Natural killer cell treated with Interleukin-12 subunit alpha and Interleukin-12 subunit beta and Interleukin-15 and Interleukin-18, amount 100 ng/mL, for 72 hours (primary cell): Measurements from ENCODE around the gene TMEM178B. TPM values are rescaled to one million over a fixed set of nuclear protein-coding genes. Genes with fewer than 3 reads are reported as not detected.
A peak's percentile ranks its signal among the peaks of the same experiment; 100 is the strongest.
"Not testable (repeated sequence)": the region's sequence is repeated elsewhere in the genome, so short reads cannot be mapped to it uniquely, and the experiment has no call there.

Experiments
- ATAC-seq, 2 donors: fragments of 150-1000 bp; cut with Tn5 transposase in 1 of 2; sonication (Bioruptor Pico), chemical (Tn5 transposase) in 1 of 2; 2 replicates each; pipeline ENCODE4 v1.10.0; 2021
- DNase-seq: peaks from one replicate; pipeline ENCODE4 v3.0.0; 2022; ENCODE audit warnings: low spot score
- H3K27ac Mint-ChIP-seq, 2 donors: 1 replicate in 1 of 2; 2 replicates in 1 of 2; pipeline ENCODE4 v1.8.0; 2022; ENCODE audit warnings: mixed read lengths in 2 of 2, mild to moderate bottlenecking in 1 of 2, moderate library complexity in 1 of 2
- H3K27me3 Mint-ChIP-seq, 2 donors: 1 replicate in 1 of 2; 2 replicates in 1 of 2; pipeline ENCODE4 v1.8.0; 2022; ENCODE audit warnings: mixed read lengths in 2 of 2
- H3K36me3 Mint-ChIP-seq: one replicate; pipeline ENCODE4 v1.8.0; 2022; ENCODE audit warnings: mixed read lengths
- H3K4me1 Mint-ChIP-seq, 2 donors: 1 replicate in 1 of 2; 2 replicates in 1 of 2; pipeline ENCODE4 v1.8.0; 2022; ENCODE audit warnings: low read depth in 2 of 2, mixed read lengths in 2 of 2, mild to moderate bottlenecking in 1 of 2
- H3K4me3 Mint-ChIP-seq: one replicate; pipeline ENCODE4 v1.8.0; 2022; ENCODE audit warnings: mixed read lengths
- H3K9me3 Mint-ChIP-seq: 2 replicates; pipeline ENCODE4 v1.8.0; 2022; ENCODE audit warnings: mixed read lengths
- total RNA-seq, 2 donors: library from RNA; stranded (reverse); gene quantifications; one replicate each; pipeline ENCODE4 v1.2.3, GENCODE V29; 2022

TMEM178B gene
- total RNA-seq, 2 donors from 2014 or later: 8.2 to 9.0 TPM

DNA sequence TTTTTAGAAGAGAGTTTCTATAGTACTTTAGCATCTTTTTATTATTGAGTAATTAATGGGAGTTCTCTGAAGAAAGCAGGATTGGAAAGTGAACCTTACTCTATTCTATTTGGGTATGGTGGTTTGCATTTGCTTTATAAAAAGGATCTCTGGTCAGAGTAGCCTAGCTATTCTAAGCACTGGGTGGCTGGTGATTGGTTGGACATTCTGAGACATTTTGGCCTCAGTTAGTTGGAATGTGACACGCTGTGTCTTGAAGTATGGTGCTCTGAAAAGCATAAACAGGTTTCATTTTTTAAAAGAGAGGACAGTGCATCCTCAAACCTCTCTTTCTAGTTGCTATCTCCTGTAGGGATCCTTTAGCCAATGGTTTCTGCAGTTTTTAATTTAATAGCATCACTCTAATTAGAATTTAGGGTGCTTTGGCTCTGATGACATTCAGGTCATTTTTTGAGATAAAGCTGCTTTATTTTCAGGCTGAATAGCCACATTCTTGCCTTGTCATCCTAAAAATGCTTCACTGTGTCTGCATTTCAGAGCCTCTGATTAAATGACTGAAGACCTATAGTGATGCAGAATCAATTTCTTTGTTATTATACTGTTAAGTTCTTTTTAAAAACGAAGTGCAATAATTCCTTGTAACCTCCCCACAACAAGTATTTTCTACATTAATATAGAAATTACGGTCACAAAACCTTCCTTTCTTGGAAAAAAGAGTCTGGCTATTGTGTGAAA is 20.6 kb downstream of the TMEM178B start:
- H3K4me3 Mint-ChIP-seq: no peak overlapping the region
- no peaks in the 10 kb centered on the region for H3K9me3 Mint-ChIP-seq
- no peaks in the 10 kb centered on the region for H3K4me1 Mint-ChIP-seq
- H3K27me3 Mint-ChIP-seq: peaks cover 3 to 8% of the 10 kb centered on the region in 2 donors
- H3K27ac Mint-ChIP-seq: no peak overlapping the region
- H3K36me3 Mint-ChIP-seq: no peaks in the 10 kb centered on the region
- ATAC-seq (no peak), DNase-seq (no peak)

GRCh38 chr7:141097430-141097829 is 23.6 kb downstream of the TMEM178B start:
- DNase-seq: no peak
- no peaks in the 10 kb centered on the region for H3K4me1 Mint-ChIP-seq
- no peak overlapping the region for H3K4me3 Mint-ChIP-seq
- no peak for ATAC-seq
- peaks cover 5 to 18% of the 10 kb centered on the region in 2 donors for H3K27me3 Mint-ChIP-seq
- no peaks in the 10 kb centered on the region for H3K9me3 Mint-ChIP-seq
- no peaks in the 10 kb centered on the region for H3K36me3 Mint-ChIP-seq
- no peak overlapping the region for H3K27ac Mint-ChIP-seq

- Mint-ChIP-seq H3K9me3 (no peaks in the 10 kb centered on the region), H3K4me1 (no peaks in the 10 kb centered on the region), H3K27me3 (peaks cover 9 to 17% of the 10 kb centered on the region in 2 donors), H3K27ac (no peak overlapping the region), H3K36me3 (no peaks in the 10 kb centered on the region), H3K4me3 (no peak overlapping the region)
- no peak for DNase-seq
- no peak for ATAC-seq
Observed at GRCh38 chr7:141102436-141102835, 28.6 kb downstream of the TMEM178B start.

DNA sequence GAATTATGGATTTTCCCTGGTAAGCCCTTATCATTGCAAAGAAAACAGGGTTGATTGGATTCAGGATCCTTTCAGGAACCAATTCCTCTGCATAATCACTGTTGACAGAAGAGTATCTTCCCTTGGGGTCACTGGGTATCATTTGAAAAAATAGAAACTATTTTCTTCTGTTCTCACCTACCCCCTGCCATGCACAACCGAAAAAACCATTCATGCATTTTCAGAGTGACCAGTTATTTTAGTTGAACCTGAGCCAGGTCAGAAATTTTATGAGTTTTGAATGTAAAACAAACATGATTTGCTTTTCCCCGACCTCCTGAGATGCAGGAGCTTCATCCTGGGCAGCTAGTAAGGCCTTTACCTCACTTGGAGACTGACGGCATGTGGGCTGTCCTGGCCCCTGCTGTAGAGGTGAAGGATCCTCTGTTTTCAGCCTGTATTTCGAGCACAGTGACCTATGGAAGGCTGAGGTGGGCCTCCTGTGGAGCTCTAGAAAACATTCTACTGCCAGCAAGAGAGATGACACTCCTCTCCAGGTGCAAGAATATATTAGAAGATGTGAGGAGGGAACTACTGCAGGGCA is 30.1 kb downstream of the TMEM178B start:
- H3K27me3 Mint-ChIP-seq: peaks cover 9 to 17% of the 10 kb centered on the region in 2 donors
- H3K36me3 Mint-ChIP-seq: no peaks in the 10 kb centered on the region
- H3K4me3 Mint-ChIP-seq: no peak overlapping the region
- H3K9me3 Mint-ChIP-seq: no peaks in the 10 kb centered on the region
- no peaks in the 10 kb centered on the region for H3K4me1 Mint-ChIP-seq
- DNase-seq (no peak), ATAC-seq (no peak)
- H3K27ac Mint-ChIP-seq: no peak overlapping the region

- H3K9me3 Mint-ChIP-seq: peaks cover 3% of the 10 kb centered on the region
- DNase-seq: no peak
- H3K27ac Mint-ChIP-seq: no peak overlapping the region
- ATAC-seq: no peak
- H3K4me1 Mint-ChIP-seq: peaks cover 0 to 3% of the 10 kb centered on the region in 2 donors
- peaks cover 11 to 25% of the 10 kb centered on the region in 2 donors for H3K27me3 Mint-ChIP-seq
- H3K4me3 Mint-ChIP-seq: no peak overlapping the region
- no peaks in the 10 kb centered on the region for H3K36me3 Mint-ChIP-seq
Observed at GRCh38 chr7:141113131-141113530, 39.3 kb downstream of the TMEM178B start.

DNA sequence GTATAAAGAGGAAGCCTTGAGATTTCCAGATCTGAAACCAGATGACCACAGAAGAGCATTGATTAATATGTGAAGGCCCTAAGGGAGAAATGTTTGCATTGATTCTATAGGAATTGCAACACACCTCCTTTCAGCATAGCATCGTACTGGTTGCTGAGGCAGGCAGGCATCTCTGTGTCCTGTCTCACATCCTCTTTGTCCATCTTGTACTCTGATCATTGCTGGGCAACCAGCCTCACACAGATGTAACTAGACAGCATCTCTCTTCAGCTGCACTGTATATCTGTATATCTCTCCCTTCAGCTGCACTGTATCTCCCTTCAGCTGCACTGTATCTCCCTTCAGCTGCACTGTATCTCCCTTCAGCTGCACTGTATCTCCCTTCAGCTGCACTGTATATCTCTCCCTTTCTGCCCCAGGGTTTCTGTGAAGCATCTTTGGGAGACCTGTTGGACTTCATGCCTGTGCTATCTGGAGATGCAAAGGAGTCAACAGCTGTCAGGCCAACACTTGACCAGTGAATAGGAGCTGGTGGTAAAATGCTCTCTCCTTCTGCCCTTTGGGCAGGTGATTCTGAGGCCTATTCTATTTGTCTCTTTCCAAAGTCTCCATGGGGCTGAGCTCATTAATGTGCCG is 40.3 kb downstream of the TMEM178B start:
- Mint-ChIP-seq H3K4me1 (peaks cover 0 to 3% of the 10 kb centered on the region in 2 donors), H3K27me3 (peaks cover 11 to 25% of the 10 kb centered on the region in 2 donors), H3K27ac (peak overlapping the region in 1 of 2 donors; percentile 26), H3K4me3 (no peak overlapping the region), H3K36me3 (no peaks in the 10 kb centered on the region), H3K9me3 (peaks cover 3% of the 10 kb centered on the region)
- DNase-seq: no peak
- ATAC-seq: peak; percentile 36 to 43

- no peak overlapping the region for H3K27ac Mint-ChIP-seq
- H3K36me3 Mint-ChIP-seq: no peaks in the 10 kb centered on the region
- DNase-seq (no peak), ATAC-seq (no peak)
- H3K9me3 Mint-ChIP-seq: peaks cover 3% of the 10 kb centered on the region
- no peak overlapping the region for H3K4me3 Mint-ChIP-seq
- H3K4me1 Mint-ChIP-seq: peaks cover 0 to 3% of the 10 kb centered on the region in 2 donors
- H3K27me3 Mint-ChIP-seq: peaks cover 16 to 26% of the 10 kb centered on the region in 2 donors
Observed at GRCh38 chr7:141115965-141116364, 42.1 kb downstream of the TMEM178B start.

DNA sequence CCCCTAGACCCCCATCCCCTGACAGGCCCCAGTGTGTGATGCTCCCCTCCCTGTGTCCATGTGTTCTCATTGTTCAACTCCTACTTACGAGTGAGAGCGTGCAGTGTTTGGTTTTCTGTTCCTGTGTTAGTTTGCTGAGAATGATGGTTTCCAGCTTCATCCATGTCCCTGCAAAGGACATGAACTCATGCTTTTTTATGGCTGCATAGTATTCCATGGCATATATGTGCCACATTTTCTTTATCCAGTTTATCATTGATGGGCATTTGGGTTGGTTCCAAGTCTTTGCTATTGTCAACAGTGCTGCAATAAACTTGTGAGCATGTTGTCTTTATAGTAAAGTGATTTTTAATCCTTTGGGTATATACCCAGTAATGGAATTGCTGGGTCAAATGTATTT is 42.8 kb downstream of the TMEM178B start:
- not testable (repeated sequence) for H3K36me3 Mint-ChIP-seq

DNA sequence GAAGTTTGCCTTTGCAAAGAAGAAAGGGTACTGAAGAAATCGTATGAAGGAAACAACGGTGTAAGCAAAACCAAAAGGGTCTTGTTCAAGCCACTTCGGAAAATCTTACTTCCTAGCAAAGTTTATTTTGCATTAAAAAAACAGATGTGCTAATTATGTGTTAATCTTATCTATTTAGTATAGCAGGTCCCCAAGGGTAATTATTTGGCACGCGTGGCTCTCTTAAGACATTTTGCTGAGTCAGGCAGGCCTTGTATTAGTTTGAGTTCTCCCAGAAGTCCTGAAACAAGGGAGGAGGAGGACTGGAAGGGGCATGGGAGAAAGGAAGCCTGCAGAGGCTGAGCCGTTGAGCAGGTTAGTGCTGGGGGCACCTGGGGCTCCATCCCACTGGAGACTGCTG is 44.9 kb downstream of the TMEM178B start:
- H3K36me3 Mint-ChIP-seq: no peaks in the 10 kb centered on the region
- H3K9me3 Mint-ChIP-seq: peaks cover 3% of the 10 kb centered on the region
- H3K4me3 Mint-ChIP-seq: no peak overlapping the region
- peaks cover 32 to 38% of the 10 kb centered on the region in 2 donors for H3K27me3 Mint-ChIP-seq
- ATAC-seq (peak in 1 of 2 donors; percentile 6), DNase-seq (no peak)
- no peak overlapping the region for H3K27ac Mint-ChIP-seq
- H3K4me1 Mint-ChIP-seq: peaks cover 0 to 3% of the 10 kb centered on the region in 2 donors

More for the DNA sequence above, 42.8 kb downstream of the TMEM178B start:
- H3K27ac Mint-ChIP-seq, ATAC-seq, DNase-seq, H3K9me3 Mint-ChIP-seq, H3K4me3 Mint-ChIP-seq, H3K4me1 Mint-ChIP-seq: not testable (repeated sequence)
- peaks cover 22 to 33% of the 10 kb centered on the region in 2 donors for H3K27me3 Mint-ChIP-seq

DNA sequence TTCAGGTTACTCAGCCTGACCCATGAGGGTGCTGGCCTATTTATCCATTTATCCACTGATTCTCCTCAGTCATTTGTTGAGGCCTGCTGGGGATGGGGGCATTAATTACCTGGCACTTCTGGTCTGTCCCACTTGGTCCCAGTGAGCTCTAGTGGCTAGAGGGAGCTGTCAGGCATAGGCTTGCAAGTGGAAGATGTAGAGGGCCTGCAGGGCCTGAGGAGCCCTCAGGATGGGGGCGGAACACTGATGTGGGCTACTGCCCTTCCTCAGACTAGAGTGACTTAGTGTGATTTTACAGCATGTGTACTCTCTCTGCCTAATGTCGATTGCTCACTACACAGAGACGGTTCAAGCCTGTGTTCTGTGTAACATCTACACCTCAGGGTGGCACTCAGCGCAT is 45.3 kb downstream of the TMEM178B start:
- peaks cover 0 to 3% of the 10 kb centered on the region in 2 donors for H3K4me1 Mint-ChIP-seq
- H3K9me3 Mint-ChIP-seq: peaks cover 3% of the 10 kb centered on the region
- H3K36me3 Mint-ChIP-seq: no peaks in the 10 kb centered on the region
- ATAC-seq (no peak), DNase-seq (no peak)
- peaks cover 32 to 38% of the 10 kb centered on the region in 2 donors for H3K27me3 Mint-ChIP-seq
- H3K4me3 Mint-ChIP-seq: no peak overlapping the region
- no peak overlapping the region for H3K27ac Mint-ChIP-seq

DNA sequence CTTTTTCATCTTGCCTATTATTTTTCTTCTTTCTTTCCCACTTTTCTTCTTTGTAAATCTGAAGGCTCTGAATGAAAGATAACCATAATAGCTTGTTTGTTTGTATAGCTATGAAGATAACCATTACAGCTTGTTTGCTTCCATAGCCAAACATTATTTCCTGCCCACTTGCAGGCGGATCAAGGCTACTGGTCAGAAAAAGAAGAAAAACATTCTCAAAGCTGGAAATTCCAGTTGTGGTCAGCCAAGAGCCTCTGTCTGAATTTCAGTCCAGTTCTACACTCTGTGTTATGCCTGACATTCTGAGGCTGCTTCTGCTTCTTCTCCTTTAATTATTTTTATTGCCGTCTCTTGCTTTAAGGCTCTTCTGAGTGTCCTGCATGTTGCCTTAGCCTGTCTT is 48.9 kb downstream of the TMEM178B start:
- Mint-ChIP-seq H3K27ac (no peak overlapping the region), H3K36me3 (no peaks in the 10 kb centered on the region), H3K4me3 (no peak overlapping the region), H3K9me3 (no peaks in the 10 kb centered on the region), H3K27me3 (peaks cover 32 to 49% of the 10 kb centered on the region in 2 donors), H3K4me1 (peaks cover 0 to 3% of the 10 kb centered on the region in 2 donors)
- DNase-seq (no peak), ATAC-seq (no peak)

GRCh38 chr7:141123522-141123921 is 49.7 kb downstream of the TMEM178B start:
- DNase-seq: no peak
- peaks cover 33 to 49% of the 10 kb centered on the region in 2 donors for H3K27me3 Mint-ChIP-seq
- no peaks in the 10 kb centered on the region for H3K9me3 Mint-ChIP-seq
- peak; percentile 38 to 50 for ATAC-seq
- H3K4me3 Mint-ChIP-seq: no peak overlapping the region
- H3K4me1 Mint-ChIP-seq: peaks cover 0 to 3% of the 10 kb centered on the region in 2 donors
- H3K36me3 Mint-ChIP-seq: no peaks in the 10 kb centered on the region
- no peak overlapping the region for H3K27ac Mint-ChIP-seq

DNA sequence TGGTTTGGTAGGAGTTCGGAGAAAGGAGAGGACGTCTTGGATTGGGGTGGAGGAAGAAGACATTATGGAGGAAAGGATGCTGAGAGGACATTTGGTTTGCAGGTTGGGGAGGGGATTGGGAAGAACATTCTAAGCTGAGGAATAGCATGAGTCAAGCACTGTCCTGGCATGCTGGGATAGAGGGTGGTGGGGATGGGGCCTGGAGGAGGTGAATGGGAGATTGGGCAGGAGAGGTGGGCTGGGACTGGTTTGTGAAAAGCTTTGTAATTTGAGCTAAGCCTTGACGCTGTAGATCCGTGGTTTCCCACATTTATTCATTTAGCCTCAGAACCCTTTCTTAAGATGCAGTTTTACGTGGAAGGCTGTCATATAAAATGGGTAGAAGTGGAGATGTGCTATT is 52.2 kb downstream of the TMEM178B start:
- Mint-ChIP-seq H3K4me1 (peaks cover 0 to 3% of the 10 kb centered on the region in 2 donors), H3K4me3 (no peak overlapping the region), H3K9me3 (no peaks in the 10 kb centered on the region), H3K27me3 (peaks cover 36 to 49% of the 10 kb centered on the region in 2 donors), H3K27ac (no peak overlapping the region), H3K36me3 (no peaks in the 10 kb centered on the region)
- DNase-seq (no peak), ATAC-seq (no peak)

DNA sequence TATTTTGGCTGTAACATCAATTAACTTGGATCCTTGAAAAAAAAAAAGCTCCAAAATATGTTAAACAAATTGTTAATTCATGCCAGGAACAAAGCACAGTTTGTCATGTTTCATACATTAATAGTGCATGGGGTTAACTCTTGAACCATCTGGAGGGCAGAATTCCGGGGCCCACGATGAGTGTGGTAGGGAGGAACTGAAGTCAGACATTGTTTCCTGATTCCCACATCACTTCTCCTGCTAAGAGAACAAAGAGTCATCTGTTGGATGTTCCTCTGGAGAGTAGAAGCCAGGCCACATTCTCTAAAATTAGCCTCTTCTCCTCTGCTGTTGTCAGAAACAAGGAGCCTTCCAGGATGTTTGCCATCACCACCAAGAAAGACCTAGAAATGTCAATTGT is 54.6 kb downstream of the TMEM178B start:
- peaks cover 35 to 53% of the 10 kb centered on the region in 2 donors for H3K27me3 Mint-ChIP-seq
- ATAC-seq (no peak), DNase-seq (no peak)
- peaks cover 0 to 3% of the 10 kb centered on the region in 2 donors for H3K4me1 Mint-ChIP-seq
- no peaks in the 10 kb centered on the region for H3K36me3 Mint-ChIP-seq
- no peak overlapping the region for H3K4me3 Mint-ChIP-seq
- no peak overlapping the region for H3K27ac Mint-ChIP-seq
- H3K9me3 Mint-ChIP-seq: no peaks in the 10 kb centered on the region
